HL-60 (cell line): ENCODE measurements around the gene CACNA1C.

ENCODE experiments used
- CTCF ChIP-seq: IDR thresholded peaks from one replicate; pipeline ENCODE4 v1.5.1; 2011; ENCODE audit warnings: low read length, control low read depth, inconsistent platforms; ENCODE audit not compliant: insufficient read depth
- POLR2AphosphoS5 ChIP-seq: IDR thresholded peaks from 2 replicates; pipeline ENCODE4 v1.6.1; 2012; ENCODE audit warnings: low read depth
- REST ChIP-seq: IDR thresholded peaks from 2 replicates; pipeline ENCODE4 v1.6.1; 2012; ENCODE audit warnings: low read depth; ENCODE audit not compliant: insufficient replicate concordance

- TF ChIP-seq CTCF (no peak), REST (no peak), POLR2AphosphoS5 (no peak)
These were observed 581.0 kb downstream of the CACNA1C start for GRCh38 chr12:2633825-2634200.
